NCI-H1048 (cell line): ENCODE results near the gene ANKRD22.
"Not testable (repeated sequence)": the region's sequence is repeated elsewhere in the genome, so short reads cannot be mapped to it uniquely, and the experiment has no call there.

ENCODE experiments used
- DNase-seq: peaks from one replicate; lab custom pipeline; 2025; lab: John Stamatoyannopoulos, UW

ANKRD22 gene

DNA sequence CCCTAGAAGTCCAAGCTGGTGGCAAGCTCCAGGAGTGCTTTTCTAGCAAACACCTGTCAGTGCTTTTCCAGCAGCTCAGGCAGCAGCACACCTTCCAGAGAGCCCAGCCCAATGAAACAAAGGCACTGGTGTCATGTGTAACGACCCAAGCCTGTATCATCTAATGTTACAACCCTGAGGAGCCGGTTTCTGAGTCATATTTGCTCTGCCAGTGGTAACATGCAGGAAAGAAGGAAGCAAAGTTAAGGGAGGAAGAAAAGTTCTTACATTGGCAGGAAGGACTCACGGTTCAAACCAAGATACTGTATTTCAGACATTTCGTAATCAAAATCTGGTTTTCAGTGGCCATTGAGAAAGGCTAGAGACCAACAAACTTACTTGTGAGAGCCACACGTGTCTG is at the start of gene ANKRD22:
ANKRD22 (minus strand) TSS at position 139 of the 400 bp plus-strand sequence. CDS start 237 bp downstream, outside the sequence.
- DNase-seq: no peak

DNA sequence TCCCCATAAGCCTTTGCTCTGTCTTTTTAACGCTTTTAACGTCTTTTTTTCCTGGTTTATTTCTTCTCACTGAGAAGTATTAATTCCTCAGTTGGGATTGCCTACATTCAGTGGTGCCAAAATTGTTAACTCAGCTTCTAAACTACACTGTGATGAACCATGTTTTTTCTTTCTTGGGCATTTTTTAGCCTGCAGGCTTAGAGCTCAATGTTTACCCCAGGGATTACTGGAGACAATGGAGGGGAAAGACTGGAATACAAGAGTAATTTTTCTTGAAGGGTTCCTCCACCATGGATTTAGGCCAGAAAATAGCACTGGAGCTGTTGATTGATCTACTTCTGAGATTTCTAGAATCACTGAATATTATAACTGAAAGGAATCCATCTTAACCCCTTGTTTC is 48.2 kb upstream of the ANKRD22 start:
- DNase-seq: no peak

DNA sequence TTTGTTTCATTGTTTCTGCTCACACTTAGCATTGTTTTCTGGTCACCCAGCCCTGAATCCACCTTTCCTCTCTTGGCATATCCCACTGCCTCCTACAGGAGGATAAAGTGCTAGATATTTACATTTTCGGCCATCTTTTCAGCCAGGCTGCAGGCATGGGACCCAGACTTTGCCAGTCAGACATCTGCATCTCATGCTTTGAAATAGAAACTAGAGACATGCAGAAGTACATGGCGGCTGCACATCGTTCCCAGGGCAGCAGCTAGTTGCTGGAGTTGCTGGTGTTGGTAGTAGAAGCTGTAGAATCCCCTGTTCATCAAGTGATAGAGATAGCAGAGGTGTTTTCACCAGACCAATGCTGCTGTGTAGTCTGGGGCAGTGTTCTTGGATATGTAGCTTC is 47.1 kb upstream of the ANKRD22 start:
- no peak for DNase-seq

DNA sequence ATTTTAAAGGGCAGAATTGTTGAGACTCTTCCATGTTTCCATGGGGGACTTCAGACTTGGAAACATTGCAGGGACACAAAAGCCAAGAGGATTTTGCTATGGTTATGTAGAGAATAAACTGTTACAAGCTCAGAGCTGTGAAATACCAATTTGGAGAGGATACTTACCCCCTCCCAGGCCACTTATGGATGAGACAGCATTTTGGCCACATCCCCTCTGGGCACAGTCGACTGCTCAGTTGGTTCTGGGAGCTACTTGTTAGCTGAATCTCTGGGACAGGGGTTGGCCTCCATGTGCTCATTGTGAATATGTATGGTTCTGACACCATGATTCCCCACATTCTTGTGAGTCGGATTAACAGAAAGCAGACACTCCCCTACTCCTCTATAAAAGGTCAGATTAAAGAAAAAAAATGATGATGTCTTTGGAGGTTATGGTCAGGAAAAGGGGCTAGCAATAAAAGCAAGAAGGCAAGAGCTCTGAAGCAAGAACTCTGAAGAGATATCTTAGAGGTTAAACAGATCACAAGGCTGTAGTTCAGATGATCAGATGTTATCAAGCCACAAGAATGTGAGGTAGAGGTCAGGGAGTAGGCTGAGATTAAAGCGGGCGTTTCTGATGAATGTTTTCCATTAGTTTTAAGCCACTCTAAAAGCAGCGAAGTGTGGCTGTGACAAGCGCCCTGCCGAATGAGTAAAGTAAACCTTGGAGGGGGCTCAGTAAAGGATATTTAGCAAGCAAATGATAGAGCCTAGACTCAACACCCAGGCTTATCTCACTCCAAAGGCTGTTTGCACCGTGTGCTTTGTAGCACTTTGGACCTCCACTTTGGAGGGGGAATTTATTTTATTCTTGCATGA is 45.6 kb upstream of the ANKRD22 start:
- DNase-seq: no peak

DNA sequence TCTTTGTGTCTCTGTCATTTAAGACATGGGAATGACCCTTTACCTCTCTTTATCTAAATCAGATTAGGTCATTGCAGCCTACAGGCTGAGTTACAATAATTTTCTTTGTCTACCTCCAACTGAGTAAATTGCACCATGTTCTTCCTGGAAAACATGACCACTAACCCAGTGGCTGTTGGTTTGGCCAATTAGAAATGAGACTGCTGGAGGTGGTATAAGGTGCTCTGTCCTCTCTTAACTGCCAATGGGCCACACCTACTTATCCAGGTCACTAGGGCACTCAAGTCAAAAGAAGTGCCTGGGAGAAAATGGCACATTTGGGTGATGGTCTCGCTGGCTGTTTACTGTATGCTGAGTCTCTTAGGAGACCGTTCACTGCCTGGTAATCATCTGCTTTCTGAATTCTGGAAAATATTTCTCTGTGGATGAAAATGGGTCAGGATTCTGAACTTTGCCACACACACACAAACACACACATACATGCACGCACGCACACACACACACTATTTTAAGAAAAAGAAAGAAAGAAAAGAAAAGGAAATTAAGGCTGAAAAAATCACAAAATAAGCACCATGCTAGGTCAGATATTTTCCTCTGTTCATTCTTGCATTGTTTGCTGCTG is 44.8 kb upstream of the ANKRD22 start:
- DNase-seq: no peak

DNA sequence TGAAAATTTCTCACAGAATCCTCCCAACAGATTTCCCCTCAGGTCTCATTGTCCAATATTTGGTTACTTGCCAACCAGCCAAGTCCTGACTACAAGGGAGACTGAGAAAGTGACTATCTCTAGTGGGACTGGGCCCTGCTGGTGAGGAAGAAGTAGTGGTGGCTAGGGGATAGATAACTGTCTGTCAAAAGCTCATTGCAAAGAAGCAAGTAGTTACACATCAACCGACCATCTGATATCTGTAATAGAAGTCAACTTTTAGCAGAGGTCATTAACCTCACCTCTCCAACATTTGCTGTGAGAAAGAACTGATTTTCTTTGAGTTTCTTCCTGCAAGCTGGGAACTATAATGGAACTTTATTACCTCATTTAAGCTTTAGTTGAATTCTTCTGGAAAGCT is 43.6 kb upstream of the ANKRD22 start:
- DNase-seq: no peak

DNA sequence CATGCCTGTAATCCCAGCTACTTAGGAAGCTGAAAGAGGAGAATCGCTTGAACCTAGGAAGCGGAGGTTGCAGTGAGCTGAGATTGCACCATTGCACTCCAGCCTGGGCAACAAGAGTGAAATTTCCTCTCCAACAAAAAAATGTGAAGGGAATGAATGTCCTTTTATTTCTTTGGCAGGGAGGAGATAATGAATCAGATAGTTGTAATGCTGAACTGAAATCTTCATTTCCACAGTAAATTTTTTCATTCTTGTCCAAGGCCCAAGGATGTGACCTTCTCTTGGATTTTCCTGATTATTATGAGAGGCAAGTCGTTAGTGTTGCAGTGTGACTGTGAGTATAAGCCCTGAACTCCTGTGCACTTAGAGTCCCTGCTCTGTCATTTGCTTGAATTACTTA is 42.0 kb upstream of the ANKRD22 start:
- no peak for DNase-seq

DNA sequence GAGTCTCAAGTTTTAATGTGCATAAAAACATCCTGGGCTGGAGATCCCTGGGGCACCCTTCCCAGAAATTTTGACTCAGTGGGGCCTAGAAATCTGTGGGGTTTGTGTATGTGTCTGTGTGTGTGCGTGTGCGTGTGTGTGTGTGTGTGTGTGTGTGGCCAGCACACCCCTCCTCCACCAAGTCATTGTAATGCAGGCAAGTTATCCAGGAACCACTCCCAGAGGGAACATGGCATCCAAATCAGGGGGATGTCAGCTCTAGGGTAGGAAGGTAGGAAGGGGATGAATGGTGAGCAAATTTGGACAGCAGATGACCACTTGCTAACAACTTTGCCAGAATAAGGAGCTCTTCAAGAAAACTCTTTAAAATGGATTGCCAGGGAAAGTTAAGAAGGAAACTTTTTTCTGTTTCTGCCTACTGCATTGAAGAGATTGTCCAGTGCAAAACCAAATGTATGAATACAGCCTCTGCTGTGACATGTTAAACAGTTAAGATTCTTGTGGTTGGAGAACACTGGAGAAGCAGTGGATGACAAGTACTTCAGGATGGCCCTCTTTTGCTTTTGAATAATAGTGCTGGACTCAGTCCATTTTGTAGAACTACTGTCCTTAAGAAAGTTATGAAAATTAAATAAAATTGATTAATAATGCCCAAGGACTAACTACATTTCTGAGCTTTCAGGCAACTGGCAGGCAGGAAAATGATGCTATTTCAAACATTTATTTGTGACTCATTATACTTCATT is 40.8 kb upstream of the ANKRD22 start:
- no peak for DNase-seq

DNA sequence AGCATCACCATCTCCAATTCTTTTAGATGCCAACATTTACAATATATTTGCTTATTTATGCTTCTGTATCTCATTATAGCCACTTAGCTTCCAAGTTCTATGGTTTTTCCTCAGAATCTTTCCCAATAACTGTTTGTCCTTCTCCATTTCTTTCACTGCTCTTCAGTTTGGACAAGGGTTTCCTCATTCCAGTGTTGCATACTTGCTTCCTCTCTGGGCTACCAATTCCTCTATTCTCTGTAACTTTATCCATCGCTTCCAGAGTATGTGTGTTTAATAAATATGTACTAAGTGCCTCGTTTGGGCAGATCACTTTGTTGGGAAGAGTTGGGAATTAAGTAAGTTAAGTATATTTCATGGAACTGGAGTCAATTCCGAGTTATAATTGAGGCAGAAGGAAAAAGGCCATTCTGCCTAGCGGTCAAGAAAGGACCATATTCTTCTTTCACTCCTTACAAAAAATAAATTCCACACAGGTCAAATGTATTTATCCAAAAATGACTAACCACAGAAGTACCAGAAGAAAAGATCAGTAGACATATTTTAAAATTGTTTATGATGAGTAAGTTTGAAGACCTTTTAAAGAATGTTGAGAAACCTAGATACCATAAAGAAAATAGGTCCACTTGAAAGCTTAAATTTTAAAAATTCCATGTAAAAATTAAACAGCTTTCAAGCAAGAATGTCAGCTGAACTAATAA is 39.2 kb upstream of the ANKRD22 start:
- no peak for DNase-seq

DNA sequence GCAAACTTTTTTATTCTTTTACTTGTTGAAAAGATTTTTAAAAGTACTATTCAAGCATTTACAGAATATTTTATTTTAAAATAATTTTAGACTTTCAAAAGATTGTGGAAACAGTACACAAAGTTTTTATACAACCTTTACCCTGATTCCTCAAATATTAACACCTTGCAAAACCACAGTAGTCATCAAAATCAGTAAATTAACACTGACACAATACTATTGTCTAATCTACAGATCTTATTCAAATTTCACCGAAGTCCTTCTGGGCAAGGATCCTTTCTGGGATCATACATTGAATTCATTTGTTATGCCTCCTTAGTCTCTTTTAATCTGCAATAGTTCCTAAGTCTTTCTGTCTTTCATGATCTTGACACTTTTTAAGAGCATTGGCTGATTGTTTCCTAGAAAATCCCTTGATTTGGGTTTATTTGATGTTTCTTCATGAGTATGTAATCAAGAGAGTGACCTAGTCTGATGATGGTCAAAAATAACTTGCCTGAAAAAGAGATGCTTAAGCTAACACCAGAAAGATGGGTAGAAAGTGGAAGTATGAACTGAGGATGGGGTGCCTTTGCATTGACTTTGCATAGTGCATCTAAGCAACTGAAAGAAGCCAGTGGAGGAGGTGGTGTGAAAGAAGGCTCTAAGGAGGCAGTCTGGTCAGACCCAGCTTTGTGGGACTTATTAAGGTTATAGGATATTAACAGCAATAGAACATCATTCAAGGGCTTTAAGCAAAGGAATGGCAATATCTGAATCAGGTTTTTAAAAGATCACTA is 38.1 kb upstream of the ANKRD22 start:
- DNase-seq: no peak

DNA sequence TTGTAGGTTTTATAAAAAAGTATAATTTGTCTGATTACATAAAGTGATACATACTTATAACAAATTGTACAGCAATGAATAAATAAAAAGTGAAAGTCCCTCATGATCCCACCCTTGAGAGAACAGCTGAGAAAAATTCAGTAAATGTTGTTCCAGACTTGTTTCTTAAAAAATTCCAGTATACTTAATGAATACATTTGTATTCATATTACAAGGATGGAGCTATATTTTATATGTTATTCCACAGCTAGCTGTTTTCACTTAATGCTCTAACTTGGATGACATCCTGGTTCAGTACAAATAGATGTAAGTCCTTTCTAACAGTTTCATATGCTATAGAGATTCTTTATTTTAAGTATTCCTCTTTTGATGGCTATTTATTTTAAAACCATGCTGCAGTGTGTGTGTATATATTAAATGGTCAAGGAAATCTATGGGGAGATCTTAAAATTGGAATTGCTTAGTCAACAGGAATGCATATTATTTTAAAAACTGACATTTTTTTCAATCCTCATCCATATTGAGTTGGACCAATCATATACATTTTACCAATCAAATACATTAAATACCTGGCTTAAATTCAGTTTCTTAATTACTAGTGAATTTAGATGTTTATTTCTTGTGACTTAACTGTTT is 37.3 kb upstream of the ANKRD22 start:
- DNase-seq: no peak

DNA sequence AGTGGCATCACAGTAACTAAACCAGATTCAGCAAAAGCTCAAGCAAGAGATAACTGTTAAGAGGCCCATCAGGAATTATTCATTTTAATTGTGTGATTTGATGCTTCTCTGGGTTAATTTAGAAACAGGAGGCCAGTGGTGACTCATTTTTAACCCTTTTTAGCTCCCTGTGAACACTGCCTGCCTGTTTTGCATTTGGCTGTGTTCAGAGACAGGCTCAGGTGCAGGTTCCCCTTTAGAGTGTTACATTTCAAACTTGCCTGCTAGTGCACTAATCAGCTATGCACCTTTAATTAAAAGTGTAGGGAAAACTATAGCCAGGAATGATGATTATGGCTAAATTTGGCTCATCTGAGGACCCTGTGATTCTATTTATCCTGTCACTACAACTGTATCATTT is 34.9 kb upstream of the ANKRD22 start:
- no peak for DNase-seq

DNA sequence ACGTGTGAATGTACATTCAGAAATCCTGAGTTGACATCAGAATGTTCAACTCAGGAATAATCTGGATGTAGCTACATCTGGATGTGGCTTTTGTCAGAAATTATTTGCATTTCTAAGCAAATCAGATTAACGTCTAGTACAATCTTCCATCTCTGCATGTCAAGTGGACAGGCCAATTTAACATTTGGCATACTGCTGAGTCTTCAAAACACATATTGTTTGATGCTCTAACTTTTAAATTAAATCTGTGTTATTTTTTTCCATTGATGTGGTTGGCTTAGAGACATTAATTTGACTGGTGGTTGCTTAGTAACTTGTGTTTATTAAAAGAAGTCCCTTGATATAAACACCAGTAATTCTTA is 31.8 kb upstream of the ANKRD22 start:
- no peak for DNase-seq

DNA sequence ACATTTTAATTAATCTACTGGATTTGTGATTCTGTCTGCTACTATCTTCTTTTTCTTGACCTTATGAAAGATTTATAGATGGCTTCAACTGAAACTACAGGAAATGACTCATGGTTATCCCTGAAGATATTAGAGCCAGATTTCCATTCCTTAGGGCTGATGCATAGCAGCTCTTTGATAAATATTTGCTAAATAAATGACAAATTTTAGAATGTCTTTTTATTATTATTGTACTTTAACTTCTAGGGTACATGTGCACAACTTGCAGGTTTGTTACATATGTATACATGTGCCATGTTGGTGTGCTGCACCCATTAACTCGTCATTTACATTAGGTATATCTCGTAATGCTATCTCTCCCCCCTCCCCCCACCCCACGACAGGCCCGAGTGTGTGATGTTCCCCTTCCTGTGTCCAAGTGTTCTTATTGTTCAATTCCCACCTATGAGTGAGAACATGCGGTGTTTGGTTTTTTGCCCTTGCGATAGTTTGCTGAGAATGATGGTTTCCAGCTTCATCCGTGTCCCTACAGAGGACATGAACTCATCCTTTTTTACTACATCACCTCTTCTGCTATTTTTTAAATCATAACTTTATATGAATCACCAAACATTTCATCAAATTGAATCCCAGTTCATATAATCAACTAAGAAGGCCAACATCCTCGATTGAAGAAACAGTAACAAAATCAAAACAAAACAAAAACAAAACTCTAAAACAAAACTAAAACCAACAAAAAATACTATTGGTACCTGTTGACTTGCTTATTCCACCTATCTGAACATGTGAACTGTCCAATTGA is 31.2 kb upstream of the ANKRD22 start:
- not testable (repeated sequence) for DNase-seq

DNA sequence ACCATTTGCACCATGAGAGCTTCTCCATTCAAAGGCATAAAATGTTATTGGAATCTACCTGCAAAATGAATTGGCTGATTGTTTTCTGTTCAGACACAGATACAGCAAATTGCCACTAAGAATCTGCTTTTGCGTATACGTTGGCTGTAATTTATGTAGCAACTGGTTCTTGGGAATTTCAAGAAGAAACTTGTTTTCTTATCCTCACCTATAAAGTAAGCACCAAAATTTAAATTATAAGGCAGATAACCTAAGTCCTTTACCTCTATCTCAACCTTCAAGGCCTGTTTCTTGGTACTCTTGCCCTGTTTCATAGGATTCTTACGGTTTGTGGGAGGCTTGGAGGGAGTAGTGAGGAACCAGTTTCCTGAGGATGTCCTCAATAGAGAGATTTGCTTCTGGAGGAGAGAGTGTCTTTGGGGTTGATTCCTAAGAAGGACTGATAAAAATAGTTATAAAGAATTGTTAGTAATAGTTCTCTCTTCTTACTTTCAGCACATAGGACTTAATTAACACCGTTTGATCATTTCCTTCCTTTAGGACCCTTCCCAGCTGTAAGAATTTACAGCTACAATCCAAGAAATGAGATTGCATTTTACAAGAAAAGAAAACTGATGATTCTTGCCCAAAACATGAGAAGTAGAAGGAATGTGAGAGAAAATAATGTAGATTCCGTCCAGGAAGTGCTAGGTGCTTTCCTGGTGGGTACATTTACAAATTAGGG is 30.4 kb upstream of the ANKRD22 start:
- DNase-seq: no peak

DNA sequence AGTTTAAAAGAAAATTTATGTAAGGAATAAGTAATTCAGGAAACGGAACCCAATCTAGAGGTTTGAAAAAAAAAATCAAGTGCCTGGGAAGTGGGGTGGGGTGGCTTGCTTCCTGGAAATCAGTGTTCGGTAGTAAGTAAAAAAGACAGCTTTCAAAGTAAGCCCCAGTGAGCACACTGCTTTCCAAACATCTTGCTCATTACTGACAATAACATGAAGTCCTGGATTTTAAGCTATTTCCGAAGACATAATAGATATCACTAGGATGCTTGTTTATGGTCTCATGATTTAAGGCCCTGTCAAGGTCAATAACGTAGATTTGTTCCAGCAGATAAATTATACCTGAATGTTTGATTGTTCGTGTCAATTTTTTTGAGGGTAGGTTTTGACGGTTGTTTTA is 29.7 kb upstream of the ANKRD22 start:
- DNase-seq: no peak

DNA sequence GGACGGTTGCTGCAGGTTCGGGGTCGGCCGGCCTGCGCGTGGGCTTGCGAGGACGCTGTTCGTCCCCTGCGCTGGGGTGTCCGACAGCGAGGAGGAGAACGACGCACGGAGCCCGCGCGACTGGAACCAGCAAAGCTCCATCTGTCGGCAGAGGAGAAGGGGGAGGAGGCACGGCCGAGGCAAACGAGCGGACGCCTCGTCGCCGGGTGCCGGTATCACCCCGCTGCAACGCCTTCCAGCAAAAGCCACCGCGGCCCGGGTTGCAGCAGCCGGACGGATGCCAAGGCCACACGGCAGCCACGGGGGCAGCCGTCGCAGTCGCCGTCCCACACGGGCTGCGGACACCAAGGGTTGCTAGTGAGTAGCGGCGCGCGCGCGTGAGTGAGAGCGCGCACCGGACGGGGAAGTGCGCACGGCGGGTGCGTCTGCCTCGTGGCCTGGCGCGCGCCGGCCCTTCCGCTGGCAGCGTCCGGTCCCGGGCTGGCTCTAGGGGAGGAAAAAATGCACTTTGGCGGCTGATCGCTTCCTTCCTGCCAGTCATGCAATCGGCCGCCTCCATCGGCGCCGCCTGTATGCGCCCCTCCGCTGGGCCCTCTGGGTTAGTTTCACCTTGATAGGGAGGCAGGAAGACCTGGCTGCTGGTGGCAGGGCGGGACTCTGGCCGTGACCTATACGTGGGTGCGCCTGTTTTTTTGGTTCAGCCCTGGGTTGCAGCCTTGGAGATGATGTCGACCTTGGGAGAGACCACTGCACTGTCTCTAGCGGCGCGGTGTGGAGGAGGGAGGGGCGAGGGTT is 28.8 kb upstream of the ANKRD22 start:
- no peak for DNase-seq

DNA sequence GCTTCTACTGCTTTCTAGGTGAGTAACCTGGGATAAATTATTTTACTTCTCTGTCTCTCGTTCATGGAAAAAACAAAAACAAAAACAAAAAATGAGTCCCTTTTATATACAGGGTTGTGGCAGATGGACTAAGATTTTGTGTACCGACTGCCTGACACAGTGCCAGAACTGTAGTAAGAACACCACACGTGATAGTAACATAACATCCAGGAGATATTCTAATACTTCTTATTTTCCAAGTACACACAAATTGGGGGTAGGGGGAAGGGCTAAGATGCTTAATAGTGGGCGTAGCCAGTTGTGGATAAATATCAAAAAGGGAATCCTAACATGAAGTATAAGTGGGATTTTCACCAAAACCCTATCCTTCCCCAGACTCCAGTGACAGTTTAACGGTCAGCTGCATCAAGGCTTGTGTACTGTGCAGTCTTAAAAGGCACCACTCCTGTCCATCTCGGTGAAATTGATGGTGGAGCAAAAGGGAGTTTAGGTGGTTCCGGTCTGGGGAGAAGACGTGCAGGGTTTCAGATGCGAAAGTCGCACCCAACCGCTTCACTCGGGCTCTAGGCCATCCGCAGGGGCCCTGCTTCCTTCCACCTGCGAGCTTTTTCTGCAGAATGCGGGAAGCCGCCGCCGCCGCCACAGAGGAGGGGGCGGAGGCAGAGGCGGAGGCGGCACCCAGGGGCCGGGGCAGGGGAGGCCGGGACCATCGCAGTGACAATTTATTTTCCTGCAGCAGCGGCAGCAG is 28.1 kb upstream of the ANKRD22 start, which contains the start of gene STAMBPL1:
STAMBPL1 (plus strand) TSS at position 712 of the 748 bp plus-strand sequence. CDS start 21,464 bp downstream, outside the sequence.
- no peak for DNase-seq
